ENCODE results near the gene ZNHIT2. TPM values are rescaled to one million over a fixed set of nuclear protein-coding genes. Genes with fewer than 3 reads are reported as not detected.

ZNHIT2 gene
- total and polyA plus RNA-seq, 2 of the 13 experiments (the other 11 are each of a cell fraction or from before 2014, with no cell fraction given): 1.1 to 6.5 TPM

DNA sequence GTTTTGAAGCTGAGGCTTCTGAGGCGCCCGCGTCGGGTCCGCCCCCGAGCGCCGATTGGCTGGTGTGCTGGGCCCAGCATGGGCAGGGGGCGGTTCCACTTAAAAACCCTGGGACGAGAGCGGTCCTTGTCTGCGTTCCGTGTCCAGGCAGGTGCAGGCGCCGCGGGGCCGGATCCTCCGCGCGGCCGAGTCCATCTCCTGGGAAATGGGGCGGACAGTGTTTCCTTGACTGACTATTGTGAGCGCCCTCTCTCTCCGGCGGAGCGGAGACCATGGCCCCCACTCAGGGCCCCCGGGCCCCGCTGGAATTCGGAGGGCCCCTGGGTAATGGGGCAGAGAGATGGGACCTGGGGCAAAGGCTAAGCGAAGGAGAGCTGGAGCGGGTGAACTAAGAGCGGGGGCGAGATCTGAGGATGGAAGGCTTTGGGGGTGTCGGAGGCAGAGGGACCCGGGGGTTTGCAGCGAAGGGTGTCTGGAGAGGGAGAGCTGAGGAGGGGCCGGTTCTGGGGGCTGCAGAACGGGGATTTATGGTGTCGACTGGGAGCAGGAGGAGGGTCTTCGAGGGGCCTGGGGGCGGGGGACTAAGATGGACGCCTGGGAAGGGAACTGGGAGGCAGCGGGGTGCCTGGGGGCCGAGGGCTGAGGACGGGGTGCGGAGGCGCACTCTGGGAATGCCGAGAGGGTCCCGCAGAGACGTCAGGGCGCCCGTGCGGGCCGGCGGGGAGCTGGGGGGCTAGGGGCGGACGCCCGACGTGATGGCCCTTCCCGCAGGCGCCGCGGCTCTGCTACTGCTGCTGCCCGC, 5.6 kb downstream of the ZNHIT2 start, which contains the start of gene TM7SF2:
Gene TM7SF2, plus strand, starts transcription at position 129 of the 802 bp plus-strand sequence. Its CDS starts 144 bp downstream, at position 273.
- ATAC-seq: peak; percentile 79
- in situ Hi-C loops (cut with HindIII; ENCODE audit: extremely low pct_ligation_motif_present, low pct_unique_long_range_greater_than_20kb): loop anchor here (5.0 kb wide), 1 partner anchor 70 kb away; the partner anchor contains the start of gene CAPN1
- Histone ChIP-seq H4K20me1 (ENCODE audit: insufficient read depth, low read length) (no peaks in the 10 kb centered on the region), H3K79me2 (ENCODE audit: insufficient read depth, low read length) (peaks cover 8% of the 10 kb centered on the region), H3K27ac (ENCODE audit: extremely low read length, insufficient read depth, low read length) (peak within 1 kb of the TSS; percentile 61), H3K4me1 (ENCODE audit: insufficient read depth, low read length) (peaks cover 37% of the 10 kb centered on the region), H3K9ac (ENCODE audit: insufficient read depth, low read depth, low read length) (peak within 1 kb of the TSS; percentile 84), H2AFZ (ENCODE audit: low read length) (no peak within 1 kb of the TSS), H3K4me2 (ENCODE audit: low read depth, low read length) (peak within 1 kb of the TSS; percentile 96), H3K27me3 (ENCODE audit: control insufficient read depth in 1 of 2, insufficient read depth in 2 of 2, low read length in 2 of 2) (no peaks in the 10 kb centered on the region), H3K4me3 (replicated peaks in 1 of 3; ENCODE audit: insufficient read depth in 1 of 3, low read depth in 2 of 3, low read length in 3 of 3) (peak within 1 kb of the TSS; percentile 65 to 98 (median 95)), H3K9me3 (ENCODE audit: low read length) (no peaks in the 10 kb centered on the region), H3K36me3 (replicated peaks in 1 of 2; ENCODE audit: control insufficient read depth in 1 of 2, insufficient read depth in 2 of 2, low read length in 2 of 2) (peaks cover 6 to 14% of the 10 kb centered on the region in 2 experiments; a peak in 4 of 5 replicates)
- intact Hi-C loops (cut with micrococcal nuclease; ENCODE audit: unreplicated experiment): loop anchor here (2.0 kb wide), 2 partner anchors 15 to 69 kb away; partner anchors contain the start of genes CAPN1 and VPS51
- BruUV-seq (replicated peaks): no TSS peak
- POLR2A ChIA-PET: interaction anchor here (0.6 to 5.0 kb wide), 29 partner anchors 9 to 337 kb away, joined by 3 to 86 read pairs (median 5); partner anchors contain the start of genes ARL2, BATF2, CAPN1 and DPF2
- CTCF ChIA-PET (ENCODE audit: low intra/inter-chr PET ratio, low total read pairs): interaction anchor here (2.0 kb wide), 1 partner anchor 69 kb away, joined by 9 read pairs; the partner anchor contains the start of gene CAPN1
- peak; percentile 93 for DNase-seq (ENCODE audit: low spot score)
- 1% methylated on average over 26 of the region's 64 CpGs for WGBS (ENCODE audit: low lambda C conversion rate)
- no peak for FAIRE-seq
- TF ChIP-seq ZKSCAN1 (IDR thresholded peaks at IDR 0.05; ENCODE audit: low read length): no peak
- no peak for TF ChIP-seq GTF3A (CRISPR knock-in tag; conservative IDR thresholded peaks at IDR 0.05)
- no peak for TF ChIP-seq ZNF792 (CRISPR knock-in tag; IDR thresholded peaks at IDR 0.05)
- TF ChIP-seq, protein P1, sequence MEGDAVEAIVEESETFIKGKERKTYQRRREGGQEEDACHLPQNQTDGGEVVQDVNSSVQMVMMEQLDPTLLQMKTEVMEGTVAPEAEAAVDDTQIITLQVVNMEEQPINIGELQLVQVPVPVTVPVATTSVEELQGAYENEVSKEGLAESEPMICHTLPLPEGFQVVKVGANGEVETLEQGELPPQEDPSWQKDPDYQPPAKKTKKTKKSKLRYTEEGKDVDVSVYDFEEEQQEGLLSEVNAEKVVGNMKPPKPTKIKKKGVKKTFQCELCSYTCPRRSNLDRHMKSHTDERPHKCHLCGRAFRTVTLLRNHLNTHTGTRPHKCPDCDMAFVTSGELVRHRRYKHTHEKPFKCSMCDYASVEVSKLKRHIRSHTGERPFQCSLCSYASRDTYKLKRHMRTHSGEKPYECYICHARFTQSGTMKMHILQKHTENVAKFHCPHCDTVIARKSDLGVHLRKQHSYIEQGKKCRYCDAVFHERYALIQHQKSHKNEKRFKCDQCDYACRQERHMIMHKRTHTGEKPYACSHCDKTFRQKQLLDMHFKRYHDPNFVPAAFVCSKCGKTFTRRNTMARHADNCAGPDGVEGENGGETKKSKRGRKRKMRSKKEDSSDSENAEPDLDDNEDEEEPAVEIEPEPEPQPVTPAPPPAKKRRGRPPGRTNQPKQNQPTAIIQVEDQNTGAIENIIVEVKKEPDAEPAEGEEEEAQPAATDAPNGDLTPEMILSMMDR (CRISPR knock-in tag; IDR thresholded peaks at IDR 0.05): peak; percentile 11; the same call in 1 of the 2 replicates
- no peak for TF ChIP-seq CHCHD3 (CRISPR knock-in tag; IDR thresholded peaks at IDR 0.05)
- no peak for TF ChIP-seq ESRRA (CRISPR knock-in tag; IDR thresholded peaks at IDR 0.05; ENCODE audit: low read depth)
- no peak for TF ChIP-seq SOX5 (CRISPR knock-in tag; IDR thresholded peaks at IDR 0.05; ENCODE audit: borderline replicate concordance)
- 0 out of 2 replicates have a peak, but pooled peaks have one; percentile 5 for TF ChIP-seq ZNF7 (CRISPR knock-in tag; IDR thresholded peaks at IDR 0.05)
- 0 out of 2 replicates have a peak, but pooled peaks have one; percentile 25 for TF ChIP-seq NR2C2 (CRISPR knock-in tag; IDR thresholded peaks at IDR 0.05; ENCODE audit: borderline replicate concordance)
- peak; percentile 62 for TF ChIP-seq TOPORS (CRISPR knock-in tag; IDR thresholded peaks at IDR 0.05)
- TF ChIP-seq ZNF431 (CRISPR knock-in tag; IDR thresholded peaks at IDR 0.05; ENCODE audit: borderline replicate concordance, low read depth): no peak
- peak; percentile 54; the same call in 1 of the 2 replicates for TF ChIP-seq PITX1 (CRISPR knock-in tag; IDR thresholded peaks at IDR 0.05)
- no peak for TF ChIP-seq SMYD3 (CRISPR knock-in tag; IDR thresholded peaks at IDR 0.05)
- TF ChIP-seq HNRNPL (IDR thresholded peaks at IDR 0.05; ENCODE audit: low read depth, low read length): no peak
- no peak for TF ChIP-seq CHD4 (IDR thresholded peaks at IDR 0.05; ENCODE audit: borderline replicate concordance, low read length)
- TF ChIP-seq KLF15 (CRISPR knock-in tag; IDR thresholded peaks at IDR 0.05; ENCODE audit: borderline replicate concordance): peak; percentile 91; the same call in 1 of the 2 replicates
- TF ChIP-seq, protein P2, sequence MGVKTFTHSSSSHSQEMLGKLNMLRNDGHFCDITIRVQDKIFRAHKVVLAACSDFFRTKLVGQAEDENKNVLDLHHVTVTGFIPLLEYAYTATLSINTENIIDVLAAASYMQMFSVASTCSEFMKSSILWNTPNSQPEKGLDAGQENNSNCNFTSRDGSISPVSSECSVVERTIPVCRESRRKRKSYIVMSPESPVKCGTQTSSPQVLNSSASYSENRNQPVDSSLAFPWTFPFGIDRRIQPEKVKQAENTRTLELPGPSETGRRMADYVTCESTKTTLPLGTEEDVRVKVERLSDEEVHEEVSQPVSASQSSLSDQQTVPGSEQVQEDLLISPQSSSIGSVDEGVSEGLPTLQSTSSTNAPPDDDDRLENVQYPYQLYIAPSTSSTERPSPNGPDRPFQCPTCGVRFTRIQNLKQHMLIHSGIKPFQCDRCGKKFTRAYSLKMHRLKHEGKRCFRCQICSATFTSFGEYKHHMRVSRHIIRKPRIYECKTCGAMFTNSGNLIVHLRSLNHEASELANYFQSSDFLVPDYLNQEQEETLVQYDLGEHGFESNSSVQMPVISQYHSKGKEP (CRISPR knock-in tag; IDR thresholded peaks at IDR 0.05): no peak
- TF ChIP-seq, protein P3, sequence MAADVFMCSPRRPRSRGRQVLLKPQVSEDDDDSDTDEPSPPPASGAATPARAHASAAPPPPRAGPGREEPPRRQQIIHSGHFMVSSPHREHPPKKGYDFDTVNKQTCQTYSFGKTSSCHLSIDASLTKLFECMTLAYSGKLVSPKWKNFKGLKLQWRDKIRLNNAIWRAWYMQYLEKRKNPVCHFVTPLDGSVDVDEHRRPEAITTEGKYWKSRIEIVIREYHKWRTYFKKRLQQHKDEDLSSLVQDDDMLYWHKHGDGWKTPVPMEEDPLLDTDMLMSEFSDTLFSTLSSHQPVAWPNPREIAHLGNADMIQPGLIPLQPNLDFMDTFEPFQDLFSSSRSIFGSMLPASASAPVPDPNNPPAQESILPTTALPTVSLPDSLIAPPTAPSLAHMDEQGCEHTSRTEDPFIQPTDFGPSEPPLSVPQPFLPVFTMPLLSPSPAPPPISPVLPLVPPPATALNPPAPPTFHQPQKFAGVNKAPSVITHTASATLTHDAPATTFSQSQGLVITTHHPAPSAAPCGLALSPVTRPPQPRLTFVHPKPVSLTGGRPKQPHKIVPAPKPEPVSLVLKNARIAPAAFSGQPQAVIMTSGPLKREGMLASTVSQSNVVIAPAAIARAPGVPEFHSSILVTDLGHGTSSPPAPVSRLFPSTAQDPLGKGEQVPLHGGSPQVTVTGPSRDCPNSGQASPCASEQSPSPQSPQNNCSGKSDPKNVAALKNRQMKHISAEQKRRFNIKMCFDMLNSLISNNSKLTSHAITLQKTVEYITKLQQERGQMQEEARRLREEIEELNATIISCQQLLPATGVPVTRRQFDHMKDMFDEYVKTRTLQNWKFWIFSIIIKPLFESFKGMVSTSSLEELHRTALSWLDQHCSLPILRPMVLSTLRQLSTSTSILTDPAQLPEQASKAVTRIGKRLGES (CRISPR knock-in tag; IDR thresholded peaks at IDR 0.05; ENCODE audit: borderline replicate concordance): peak; percentile 58; the same call in 1 of the 2 replicates
